Chondrocyte (in vitro differentiated cells): ENCODE measurements around the gene PSMA7. TPM values are rescaled to one million over a fixed set of nuclear protein-coding genes. Genes with fewer than 3 reads are reported as not detected.

ENCODE experiments used
- DNase-seq: peaks from one replicate; pipeline ENCODE4 v3.0.0; 2021; ENCODE audit warnings: mixed read lengths, low spot score
- H3K27ac Mint-ChIP-seq: one replicate; pipeline ENCODE4 v1.8.0; 2021; ENCODE audit warnings: mild to moderate bottlenecking, moderate library complexity, mixed read lengths; ENCODE audit not compliant: unreplicated experiment
- H3K27me3 Mint-ChIP-seq: 2 replicates; pipeline ENCODE4 v1.8.0; 2021; ENCODE audit warnings: low read depth, mixed read lengths
- H3K36me3 Mint-ChIP-seq: 2 replicates; pipeline ENCODE4 v1.8.0; 2021; ENCODE audit warnings: low read depth, mixed read lengths
- H3K4me1 Mint-ChIP-seq: 2 replicates; pipeline ENCODE4 v1.8.0; 2021; ENCODE audit warnings: low read depth, mild to moderate bottlenecking, mixed read lengths
- H3K4me3 Mint-ChIP-seq: one replicate; pipeline ENCODE4 v1.8.0; 2021; ENCODE audit warnings: mild to moderate bottlenecking, moderate library complexity, mixed read lengths; ENCODE audit not compliant: unreplicated experiment
- H3K9me3 Mint-ChIP-seq: 2 replicates; pipeline ENCODE4 v1.8.0; 2021; ENCODE audit warnings: low read depth, mixed read lengths
- CTCF ChIP-seq: fragments of 200-600 bp; sonication (generic); IDR thresholded peaks from 2 replicates; pipeline ENCODE4 v1.5.0; 2021; ENCODE audit warnings: antibody characterized with exemption, mild to moderate bottlenecking, moderate library complexity
- total RNA-seq: library from RNA; stranded (reverse); gene quantifications from 3 replicates; pipeline ENCODE4 v1.2.1, GENCODE V29; 2021

The PSMA7 gene
- total RNA-seq, 1 donor from 2014 or later, result 226 TPM

- H3K27me3 Mint-ChIP-seq, result no peaks in the 10 kb centered on the region
- no peak overlapping the region for H3K4me3 Mint-ChIP-seq
- peaks cover 14% of the 10 kb centered on the region for H3K36me3 Mint-ChIP-seq
- no peaks in the 10 kb centered on the region for H3K9me3 Mint-ChIP-seq
- H3K27ac Mint-ChIP-seq, result no peak overlapping the region
- no peak for TF ChIP-seq CTCF
- no peak for DNase-seq
- H3K4me1 Mint-ChIP-seq, result peaks cover 2% of the 10 kb centered on the region
Observed at GRCh38 chr20:62164879-62165761, 21.9 kb upstream of the PSMA7 start.

- no peak for TF ChIP-seq CTCF
- H3K36me3 Mint-ChIP-seq, result peaks cover 14% of the 10 kb centered on the region
- H3K27me3 Mint-ChIP-seq, result no peaks in the 10 kb centered on the region
- no peak overlapping the region for H3K27ac Mint-ChIP-seq
- peaks cover 9% of the 10 kb centered on the region for H3K4me1 Mint-ChIP-seq
- H3K4me3 Mint-ChIP-seq, result no peak overlapping the region
- no peak for DNase-seq
- H3K9me3 Mint-ChIP-seq, result no peaks in the 10 kb centered on the region
Observed at GRCh38 chr20:62163986-62164762, 21.0 kb upstream of the PSMA7 start.

GRCh38 chr20:62163485-62163865, 20.3 kb upstream of the PSMA7 start:
- no peaks in the 10 kb centered on the region for H3K27me3 Mint-ChIP-seq
- TF ChIP-seq CTCF, result no peak
- peaks cover 15% of the 10 kb centered on the region for H3K36me3 Mint-ChIP-seq
- no peak overlapping the region for H3K4me3 Mint-ChIP-seq
- no peaks in the 10 kb centered on the region for H3K9me3 Mint-ChIP-seq
- peaks cover 9% of the 10 kb centered on the region for H3K4me1 Mint-ChIP-seq
- DNase-seq, result no peak
- no peak overlapping the region for H3K27ac Mint-ChIP-seq

GRCh38 chr20:62162765-62163484, 19.7 kb upstream of the PSMA7 start:
- TF ChIP-seq CTCF, result no peak
- H3K27ac Mint-ChIP-seq, result no peak overlapping the region

GRCh38 chr20:62161347-62161746, 18.2 kb upstream of the PSMA7 start:
- no peak overlapping the region for H3K4me3 Mint-ChIP-seq
- no peak overlapping the region for H3K27ac Mint-ChIP-seq
- peaks cover 11% of the 10 kb centered on the region for H3K36me3 Mint-ChIP-seq
- peaks cover 9% of the 10 kb centered on the region for H3K4me1 Mint-ChIP-seq
- TF ChIP-seq CTCF, result no peak
- no peaks in the 10 kb centered on the region for H3K27me3 Mint-ChIP-seq
- DNase-seq, result no peak
- no peaks in the 10 kb centered on the region for H3K9me3 Mint-ChIP-seq

More at GRCh38 chr20:62162765-62163484, 19.7 kb upstream of the PSMA7 start:
- no peak overlapping the region for H3K4me3 Mint-ChIP-seq
- H3K36me3 Mint-ChIP-seq, result peaks cover 12% of the 10 kb centered on the region
- DNase-seq, result no peak
- no peaks in the 10 kb centered on the region for H3K9me3 Mint-ChIP-seq
- peaks cover 9% of the 10 kb centered on the region for H3K4me1 Mint-ChIP-seq
- H3K27me3 Mint-ChIP-seq, result no peaks in the 10 kb centered on the region
